Activated CD4-positive, alpha-beta T cell treated with anti-CD3 and anti-CD28 coated beads for 48 hours (primary cell): ENCODE data around the gene PDLIM1.
"Not testable (repeated sequence)": the region's sequence is repeated elsewhere in the genome, so short reads cannot be mapped to it uniquely, and the experiment has no call there.

Source experiments
- DNase-seq: peaks from one replicate; pipeline ENCODE4 v3.0.0-alpha.2; 2020

PDLIM1 gene

GRCh38 chr10:95262763-95263518, 27.9 kb downstream of the PDLIM1 start:
- no peak for DNase-seq

- DNase-seq, result no peak
Measured at GRCh38 chr10:95261926-95262325, 28.9 kb downstream of the PDLIM1 start.

- no peak for DNase-seq
Measured at GRCh38 chr10:95260909-95261552, 29.8 kb downstream of the PDLIM1 start.

GRCh38 chr10:95260397-95260881, 30.4 kb downstream of the PDLIM1 start:
- DNase-seq, result no peak

DNA sequence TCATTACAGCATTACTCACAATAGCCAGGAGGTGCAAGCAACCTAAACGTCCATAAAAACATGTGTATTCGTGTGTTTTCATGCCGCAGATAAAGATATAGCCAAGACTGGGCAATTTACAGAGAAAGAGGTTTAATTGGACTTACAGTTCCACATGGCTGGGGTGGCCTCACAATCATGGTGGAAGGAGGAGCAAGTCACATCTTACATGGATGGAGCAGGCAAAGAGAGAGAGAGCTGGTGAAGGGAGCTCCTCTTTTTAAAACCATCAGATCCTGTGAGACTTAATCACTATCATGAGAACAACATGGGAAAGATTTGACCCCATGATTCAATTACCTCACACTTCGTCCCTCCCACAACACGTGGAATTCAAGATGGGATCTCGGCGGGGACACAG, 33.0 kb downstream of the PDLIM1 start:
- DNase-seq, result no peak

DNA sequence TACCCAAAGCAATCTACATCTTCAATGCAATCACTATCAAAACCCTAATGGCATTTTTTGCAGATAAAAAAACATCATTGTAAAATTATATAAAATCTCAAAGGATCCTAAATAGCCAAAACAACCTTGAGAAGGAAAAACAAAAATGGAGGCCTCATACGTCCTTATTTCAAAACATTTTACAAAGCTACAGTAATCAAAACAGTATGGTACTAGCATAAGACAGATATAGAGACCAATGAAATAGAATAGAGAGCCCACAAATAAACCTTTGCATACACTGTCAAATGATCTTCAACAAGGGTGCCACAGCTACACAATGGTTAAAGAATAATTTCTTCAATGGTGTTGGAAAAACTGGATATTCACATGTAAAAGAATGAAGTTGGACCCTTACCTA, 34.5 kb downstream of the PDLIM1 start:
- no peak for DNase-seq

- no peak for DNase-seq
Measured at GRCh38 chr10:95254629-95255028, 36.2 kb downstream of the PDLIM1 start.

DNA sequence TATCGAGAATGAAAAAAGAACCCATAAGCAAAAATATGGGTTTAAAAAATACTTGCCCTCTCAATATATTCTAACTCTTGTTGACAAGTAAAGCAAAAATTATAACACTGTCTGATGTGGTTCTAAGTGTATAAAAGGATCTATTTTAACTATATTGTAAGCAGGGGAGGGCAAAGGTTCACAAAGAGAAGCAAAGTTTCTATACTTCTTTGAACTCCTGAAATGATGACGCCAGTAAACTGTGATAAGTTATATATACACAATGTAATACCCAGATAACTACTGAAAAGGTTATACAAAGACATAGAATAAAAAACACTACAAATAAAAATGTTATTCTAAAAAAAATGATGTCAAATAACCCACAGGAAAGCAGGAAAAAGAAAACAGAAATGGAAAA, 37.1 kb downstream of the PDLIM1 start:
- DNase-seq, result no peak

GRCh38 chr10:95253007-95253406, 37.8 kb downstream of the PDLIM1 start:
- no peak for DNase-seq

- DNase-seq, result no peak
Measured at GRCh38 chr10:95250856-95251255, 39.9 kb downstream of the PDLIM1 start.

- no peak for DNase-seq
Measured at GRCh38 chr10:95249467-95249866, 41.3 kb downstream of the PDLIM1 start.

DNA sequence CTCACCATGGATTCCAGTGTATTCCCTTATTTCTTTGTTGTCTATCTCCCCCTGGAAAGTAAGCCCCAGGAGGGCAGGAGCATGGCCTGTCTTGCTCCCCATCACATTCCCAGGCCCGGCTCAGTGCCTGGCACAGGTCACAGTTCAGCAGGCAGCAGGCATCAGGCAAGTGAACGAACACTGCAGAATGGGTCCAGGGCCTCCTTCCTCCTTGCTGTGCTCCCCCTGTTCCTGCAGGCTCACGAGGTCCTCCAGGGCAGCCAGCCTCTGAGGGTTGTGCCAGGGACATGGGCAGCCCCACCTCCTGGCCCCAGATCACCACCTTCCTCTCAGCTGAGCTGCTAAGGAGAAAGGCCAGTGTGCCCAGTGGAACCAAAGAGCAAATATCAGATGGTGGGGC, 41.8 kb downstream of the PDLIM1 start:
- no peak for DNase-seq

GRCh38 chr10:95247881-95248583, 42.8 kb downstream of the PDLIM1 start:
- DNase-seq, result no peak

DNA sequence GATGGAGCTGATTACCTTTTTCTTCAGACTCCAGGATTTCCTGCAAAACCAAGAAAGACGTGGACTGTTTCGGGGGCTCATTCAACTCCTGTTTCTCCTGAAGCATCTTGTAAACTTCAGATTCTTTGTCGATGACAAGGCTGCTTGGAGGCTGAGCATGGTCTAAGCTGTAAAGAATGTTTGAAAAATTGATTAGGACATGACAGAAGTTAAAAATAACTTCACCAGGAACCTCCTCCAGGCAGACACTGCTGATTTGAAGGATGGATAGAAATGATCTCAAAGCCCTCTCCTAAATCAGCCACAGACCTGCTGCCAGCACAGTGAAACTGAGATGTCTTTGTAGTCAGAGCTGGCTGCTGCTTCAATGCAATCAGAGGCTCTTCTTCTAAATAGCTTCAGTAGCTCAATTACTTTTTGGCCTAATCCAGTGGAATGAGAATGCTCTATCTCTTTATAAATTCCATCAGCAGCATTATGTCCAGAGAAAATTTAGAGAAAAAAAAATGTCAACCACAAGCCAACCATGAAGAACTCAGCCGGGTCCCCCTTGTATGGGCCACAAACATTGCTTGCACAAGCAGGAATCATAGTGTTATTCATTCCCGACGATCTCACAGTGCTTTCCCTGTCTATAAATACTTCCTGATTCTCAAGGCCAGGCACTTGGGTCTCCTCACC, 43.5 kb downstream of the PDLIM1 start:
- DNase-seq, result no peak

- DNase-seq, result peak; percentile 77
Measured at GRCh38 chr10:95246582-95247051, 44.2 kb downstream of the PDLIM1 start.

GRCh38 chr10:95245425-95246055, 45.3 kb downstream of the PDLIM1 start:
- DNase-seq, result no peak

GRCh38 chr10:95244152-95244551, 46.7 kb downstream of the PDLIM1 start:
- no peak for DNase-seq

- no peak for DNase-seq
Measured at GRCh38 chr10:95243318-95243617, 47.5 kb downstream of the PDLIM1 start.

GRCh38 chr10:95242581-95243317, 48.1 kb downstream of the PDLIM1 start:
- DNase-seq, result peak; percentile 47

DNA sequence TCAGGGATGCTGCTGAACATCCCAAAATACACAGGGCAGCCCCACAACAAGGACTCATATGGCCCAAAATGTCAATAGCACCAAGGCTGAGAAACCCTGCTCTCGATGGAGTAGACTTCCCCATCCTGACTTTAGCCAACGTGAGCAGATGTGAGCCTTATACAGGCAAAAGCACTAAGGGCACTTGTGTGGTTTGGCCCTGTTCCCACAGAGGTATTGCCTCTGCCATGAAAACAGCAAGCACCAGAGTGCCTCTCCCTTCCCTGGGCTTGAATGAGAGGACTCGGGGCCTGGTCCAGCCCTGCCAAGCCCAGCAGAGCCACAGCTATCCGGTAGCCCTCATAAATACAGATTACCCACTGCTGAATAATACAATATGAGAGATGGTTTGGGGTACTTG, 49.3 kb downstream of the PDLIM1 start:
- no peak for DNase-seq

GRCh38 chr10:95240811-95241210, 50.0 kb downstream of the PDLIM1 start:
- DNase-seq, result no peak

GRCh38 chr10:95240096-95240495, 50.7 kb downstream of the PDLIM1 start:
- not testable (repeated sequence) for DNase-seq
